ENCODE data around the gene TUBGCP6.
A peak's percentile ranks its signal among the peaks of the same experiment; 100 is the strongest.

TUBGCP6 gene

DNA sequence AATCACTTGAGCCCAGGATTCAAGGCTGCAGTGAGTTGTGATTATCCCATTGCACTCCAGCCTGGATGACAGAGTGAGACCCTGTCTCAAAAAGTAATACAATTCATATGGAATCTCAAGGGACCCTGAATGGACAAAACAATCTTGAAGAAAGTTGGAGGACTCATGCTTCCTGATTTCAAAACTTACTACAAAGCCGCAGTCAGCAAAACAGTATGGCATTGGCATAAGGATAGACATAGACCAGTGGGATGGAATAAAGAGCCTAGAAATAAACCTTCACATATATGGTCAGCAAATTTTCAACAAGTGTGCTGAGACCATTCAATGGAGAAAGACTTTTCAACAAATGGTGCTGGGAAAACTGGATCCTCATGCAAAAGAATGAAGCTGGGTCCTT is 41.5 kb downstream of the TUBGCP6 start:
- Histone ChIP-seq H3K79me2 (ENCODE audit: control insufficient read depth, low read length) (peaks cover 81% of the 10 kb centered on the region), H3K27ac (ENCODE audit: low read depth, low read length) (no peak overlapping the region), H3K9me2 (replicated peaks; ENCODE audit: control insufficient read depth, low read length) (no peaks in the 10 kb centered on the region), H4K20me1 (ENCODE audit: control insufficient read depth, insufficient read depth, low read depth, low read length) (peaks cover 16% of the 10 kb centered on the region), H3K4me2 (ENCODE audit: low read length) (peak overlapping the region; percentile 98), H3F3A (ENCODE audit: control insufficient read depth, insufficient read depth) (peaks cover 15% of the 10 kb centered on the region), H3K9me3 (ENCODE audit: control insufficient read depth, insufficient read depth, low read length) (no peaks in the 10 kb centered on the region), H3K4me1 (ENCODE audit: control insufficient read depth, low read length) (peaks cover 58% of the 10 kb centered on the region), H3K36me3 (ENCODE audit: control insufficient read depth, low read length) (peaks cover 81% of the 10 kb centered on the region), H3K27me3 (ENCODE audit: control insufficient read depth, low read length) (no peaks in the 10 kb centered on the region), H3K4me3 (ENCODE audit: low read length) (peak overlapping the region; percentile 100; the same call in 1 of the 2 replicates)
- TF ChIP-seq, protein P1, sequence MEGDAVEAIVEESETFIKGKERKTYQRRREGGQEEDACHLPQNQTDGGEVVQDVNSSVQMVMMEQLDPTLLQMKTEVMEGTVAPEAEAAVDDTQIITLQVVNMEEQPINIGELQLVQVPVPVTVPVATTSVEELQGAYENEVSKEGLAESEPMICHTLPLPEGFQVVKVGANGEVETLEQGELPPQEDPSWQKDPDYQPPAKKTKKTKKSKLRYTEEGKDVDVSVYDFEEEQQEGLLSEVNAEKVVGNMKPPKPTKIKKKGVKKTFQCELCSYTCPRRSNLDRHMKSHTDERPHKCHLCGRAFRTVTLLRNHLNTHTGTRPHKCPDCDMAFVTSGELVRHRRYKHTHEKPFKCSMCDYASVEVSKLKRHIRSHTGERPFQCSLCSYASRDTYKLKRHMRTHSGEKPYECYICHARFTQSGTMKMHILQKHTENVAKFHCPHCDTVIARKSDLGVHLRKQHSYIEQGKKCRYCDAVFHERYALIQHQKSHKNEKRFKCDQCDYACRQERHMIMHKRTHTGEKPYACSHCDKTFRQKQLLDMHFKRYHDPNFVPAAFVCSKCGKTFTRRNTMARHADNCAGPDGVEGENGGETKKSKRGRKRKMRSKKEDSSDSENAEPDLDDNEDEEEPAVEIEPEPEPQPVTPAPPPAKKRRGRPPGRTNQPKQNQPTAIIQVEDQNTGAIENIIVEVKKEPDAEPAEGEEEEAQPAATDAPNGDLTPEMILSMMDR (IDR thresholded peaks at IDR 0.05; ENCODE audit: low read depth, low read length, poor library complexity, severe bottlenecking), result no peak
- no peak for TF ChIP-seq EZH2phosphoT487 (IDR thresholded peaks at IDR 0.05; ENCODE audit: borderline replicate concordance, low read length)

DNA sequence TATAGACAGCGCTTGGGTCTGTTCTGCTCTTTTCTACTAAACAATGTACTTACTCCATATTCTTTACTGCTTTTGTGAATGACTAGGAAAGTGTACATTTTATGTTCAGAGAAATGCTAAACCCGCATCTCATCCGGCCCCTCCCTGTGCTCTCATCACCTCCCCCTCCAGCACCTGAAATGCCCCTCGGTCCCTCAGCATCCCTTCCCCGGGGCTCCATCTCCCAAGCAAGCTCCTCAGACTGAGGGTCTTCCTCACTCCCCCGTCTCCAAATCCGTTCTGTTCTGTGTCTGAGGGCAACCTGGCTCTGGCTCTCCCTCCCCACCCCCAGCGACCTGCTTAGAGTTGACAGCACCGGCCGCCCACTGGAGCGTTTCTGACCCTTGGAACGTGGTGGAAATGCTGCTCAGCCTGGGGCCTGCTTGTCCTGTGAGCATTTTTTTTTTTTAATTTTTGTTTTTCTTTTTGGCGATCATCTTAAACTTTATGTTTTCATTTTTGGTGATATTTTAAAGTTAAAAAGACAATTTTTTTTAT is 42.6 kb downstream of the TUBGCP6 start:
- Histone ChIP-seq H3K27ac (ENCODE audit: low read depth, low read length) (peak overlapping the region; percentile 81), H3F3A (ENCODE audit: control insufficient read depth, insufficient read depth) (peaks cover 15% of the 10 kb centered on the region), H3K27me3 (ENCODE audit: control insufficient read depth, low read length) (no peaks in the 10 kb centered on the region), H3K79me2 (ENCODE audit: control insufficient read depth, low read length) (peaks cover 76% of the 10 kb centered on the region), H3K9me2 (replicated peaks; ENCODE audit: control insufficient read depth, low read length) (no peaks in the 10 kb centered on the region), H4K20me1 (ENCODE audit: control insufficient read depth, insufficient read depth, low read depth, low read length) (peaks cover 12% of the 10 kb centered on the region), H3K36me3 (ENCODE audit: control insufficient read depth, low read length) (peaks cover 82% of the 10 kb centered on the region), H3K4me2 (ENCODE audit: low read length) (peak overlapping the region; percentile 98), H3K4me3 (ENCODE audit: low read length) (peak overlapping the region; percentile 100), H3K4me1 (ENCODE audit: control insufficient read depth, low read length) (peaks cover 54% of the 10 kb centered on the region), H3K9me3 (ENCODE audit: control insufficient read depth, insufficient read depth, low read length) (no peaks in the 10 kb centered on the region)
- TF ChIP-seq, protein P1 (IDR thresholded peaks at IDR 0.05; ENCODE audit: low read depth, low read length, poor library complexity, severe bottlenecking), result peak; percentile 8
- no peak for TF ChIP-seq EZH2phosphoT487 (IDR thresholded peaks at IDR 0.05; ENCODE audit: borderline replicate concordance, low read length)

DNA sequence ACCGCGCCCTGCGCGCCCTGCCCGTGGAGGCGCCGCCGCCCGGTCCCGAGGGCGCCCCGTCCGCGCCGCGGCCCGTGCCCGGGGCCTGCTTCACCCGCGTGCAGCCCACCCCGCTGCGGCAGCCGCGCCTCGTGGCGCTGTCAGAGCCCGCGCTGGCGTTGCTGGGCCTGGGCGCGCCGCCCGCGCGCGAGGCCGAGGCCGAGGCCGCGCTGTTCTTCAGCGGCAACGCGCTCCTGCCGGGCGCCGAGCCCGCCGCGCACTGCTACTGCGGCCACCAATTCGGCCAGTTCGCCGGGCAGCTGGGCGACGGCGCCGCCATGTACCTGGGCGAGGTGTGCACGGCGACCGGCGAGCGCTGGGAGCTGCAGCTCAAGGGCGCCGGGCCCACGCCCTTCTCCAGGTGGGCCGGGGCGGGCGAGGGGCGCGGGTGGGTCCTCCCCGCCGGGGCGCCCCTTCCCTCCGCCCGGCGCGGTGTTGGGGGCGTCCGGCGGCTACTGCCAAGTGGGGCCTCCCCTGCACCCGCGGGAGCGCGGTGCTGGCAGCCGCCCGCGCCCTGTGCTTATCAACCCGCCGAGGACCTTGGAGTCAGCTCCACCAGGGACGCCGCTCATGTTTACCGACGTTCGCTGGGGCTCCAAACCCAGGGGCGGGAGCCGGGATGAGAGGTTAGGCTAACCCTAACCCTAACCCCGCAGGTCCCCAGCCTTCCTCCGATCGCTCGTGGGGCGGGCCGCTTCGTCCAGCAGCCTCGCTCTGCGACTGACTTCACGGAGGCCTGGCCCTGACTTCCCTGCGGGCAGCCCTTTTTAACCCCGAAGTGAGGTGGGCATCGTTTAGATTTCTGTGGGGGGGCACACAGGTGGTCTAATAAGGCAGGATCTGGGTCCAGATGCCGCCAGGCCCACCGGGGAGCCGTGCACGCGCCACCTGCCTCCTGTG is 43.4 kb downstream of the TUBGCP6 start:
- Histone ChIP-seq H4K20me1 (ENCODE audit: control insufficient read depth, insufficient read depth, low read depth, low read length) (peaks cover 11% of the 10 kb centered on the region; the same call in 1 of the 2 replicates), H3K27me3 (ENCODE audit: control insufficient read depth, low read length) (no peaks in the 10 kb centered on the region), H3K27ac (ENCODE audit: low read depth, low read length) (peak overlapping the region; percentile 81), H3K9me3 (ENCODE audit: control insufficient read depth, insufficient read depth, low read length) (no peaks in the 10 kb centered on the region), H3K9me2 (replicated peaks; ENCODE audit: control insufficient read depth, low read length) (no peaks in the 10 kb centered on the region), H3K4me1 (ENCODE audit: control insufficient read depth, low read length) (peaks cover 52% of the 10 kb centered on the region), H3K36me3 (ENCODE audit: control insufficient read depth, low read length) (peaks cover 81% of the 10 kb centered on the region), H3K79me2 (ENCODE audit: control insufficient read depth, low read length) (peaks cover 72% of the 10 kb centered on the region), H3K4me2 (ENCODE audit: low read length) (peak overlapping the region; percentile 98), H3F3A (ENCODE audit: control insufficient read depth, insufficient read depth) (peaks cover 11% of the 10 kb centered on the region), H3K4me3 (ENCODE audit: low read length) (peak overlapping the region; percentile 100)
- no peak for TF ChIP-seq EZH2phosphoT487 (IDR thresholded peaks at IDR 0.05; ENCODE audit: borderline replicate concordance, low read length)
- TF ChIP-seq, protein P1 (IDR thresholded peaks at IDR 0.05; ENCODE audit: low read depth, low read length, poor library complexity, severe bottlenecking), result peak; percentile 25
